Stimulated activated CD4-positive, alpha-beta T cell treated with anti-CD3 and anti-CD28 coated beads, Interleukin-2, amount 100 ng/mL, for 48 hours (primary cell): ENCODE results near the gene ARL10.

Experiments used
- DNase-seq, 2 donors: peaks; one replicate each; pipeline ENCODE4 v3.0.0-alpha.2; 2020

Gene ARL10

GRCh38 chr5:176362233-176362490 lies 3.1 kb upstream of the ARL10 start:
- DNase-seq = no peak

GRCh38 chr5:176364765-176365350 lies 429 bp upstream of the ARL10 start:
- no peak for DNase-seq

DNA sequence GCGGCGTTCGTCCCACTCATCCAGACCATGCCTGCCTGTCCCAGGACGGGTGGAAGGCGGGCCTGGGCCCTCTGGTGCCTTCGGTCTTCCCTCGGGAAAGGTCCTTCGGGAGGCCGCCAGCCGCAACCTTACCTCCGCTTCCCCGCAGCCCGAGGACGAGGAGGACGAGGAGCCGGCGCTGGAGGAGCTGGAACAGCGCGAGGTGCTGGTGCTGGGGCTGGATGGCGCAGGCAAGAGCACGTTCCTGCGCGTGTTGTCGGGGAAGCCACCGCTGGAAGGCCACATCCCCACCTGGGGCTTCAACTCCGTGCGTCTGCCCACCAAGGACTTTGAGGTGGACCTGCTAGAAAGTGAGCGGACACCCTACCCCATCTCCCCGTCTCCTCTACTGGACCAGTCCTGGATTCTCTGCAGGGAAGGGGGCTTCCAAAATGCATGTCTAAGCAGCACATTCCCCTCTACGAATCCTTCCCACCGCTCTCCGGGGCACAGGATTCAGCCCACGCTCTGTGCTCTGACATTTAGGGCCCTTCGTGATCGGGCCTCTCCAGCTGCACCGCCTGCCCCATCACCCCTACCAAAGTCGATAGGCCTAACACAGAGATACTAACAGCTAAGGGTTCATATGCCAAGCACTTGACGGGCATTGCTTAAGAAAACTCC lies 1.1 kb downstream of the ARL10 start:
- no peak for DNase-seq

GRCh38 chr5:176368726-176369125 lies 3.4 kb downstream of the ARL10 start:
- DNase-seq = no peak

GRCh38 chr5:176369934-176370711 lies 4.8 kb downstream of the ARL10 start:
- DNase-seq = no peak

DNA sequence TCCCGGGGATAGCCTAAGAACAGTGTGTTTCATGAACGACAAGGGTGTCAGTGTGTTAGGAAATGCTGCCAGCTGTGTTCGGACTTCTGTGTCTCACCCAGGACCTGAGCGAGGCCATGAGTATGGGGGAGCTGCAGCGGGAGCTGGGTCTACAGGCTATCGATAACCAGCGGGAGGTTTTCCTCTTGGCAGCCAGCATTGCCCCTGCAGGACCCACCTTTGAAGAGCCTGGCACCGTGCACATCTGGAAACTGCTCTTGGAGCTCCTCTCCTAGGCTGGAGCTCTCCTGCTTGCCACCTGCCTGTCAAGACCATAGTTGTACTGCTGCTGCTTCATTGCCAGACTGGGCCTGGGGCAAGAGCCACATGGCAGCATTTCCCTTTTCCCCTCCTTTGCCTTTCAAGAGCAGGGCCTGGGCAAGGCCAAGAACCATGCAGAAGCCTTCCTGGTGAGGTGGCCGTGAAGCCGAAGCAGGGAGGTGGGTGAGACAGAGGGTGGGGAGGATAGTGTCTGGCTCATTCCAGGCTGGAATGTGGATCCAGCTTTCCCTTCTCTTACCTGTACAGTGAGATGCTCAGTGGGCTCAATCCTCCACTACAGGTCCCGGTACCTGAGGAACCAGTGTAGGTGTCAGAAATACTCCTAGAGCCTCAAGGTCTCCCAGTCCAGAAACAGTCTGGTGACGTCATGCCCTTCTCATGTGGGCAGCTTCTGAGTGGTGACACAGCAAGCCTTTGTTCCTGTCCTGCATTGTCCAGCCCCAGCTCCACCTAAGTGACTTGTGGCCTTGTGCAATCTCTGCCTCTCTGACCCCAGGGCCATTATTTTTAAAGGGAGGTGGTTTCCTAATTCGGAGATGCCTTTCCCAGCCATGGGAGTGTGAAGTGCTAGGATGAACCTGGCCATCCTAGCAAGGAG lies 6.6 kb downstream of the ARL10 start:
- no peak for DNase-seq

DNA sequence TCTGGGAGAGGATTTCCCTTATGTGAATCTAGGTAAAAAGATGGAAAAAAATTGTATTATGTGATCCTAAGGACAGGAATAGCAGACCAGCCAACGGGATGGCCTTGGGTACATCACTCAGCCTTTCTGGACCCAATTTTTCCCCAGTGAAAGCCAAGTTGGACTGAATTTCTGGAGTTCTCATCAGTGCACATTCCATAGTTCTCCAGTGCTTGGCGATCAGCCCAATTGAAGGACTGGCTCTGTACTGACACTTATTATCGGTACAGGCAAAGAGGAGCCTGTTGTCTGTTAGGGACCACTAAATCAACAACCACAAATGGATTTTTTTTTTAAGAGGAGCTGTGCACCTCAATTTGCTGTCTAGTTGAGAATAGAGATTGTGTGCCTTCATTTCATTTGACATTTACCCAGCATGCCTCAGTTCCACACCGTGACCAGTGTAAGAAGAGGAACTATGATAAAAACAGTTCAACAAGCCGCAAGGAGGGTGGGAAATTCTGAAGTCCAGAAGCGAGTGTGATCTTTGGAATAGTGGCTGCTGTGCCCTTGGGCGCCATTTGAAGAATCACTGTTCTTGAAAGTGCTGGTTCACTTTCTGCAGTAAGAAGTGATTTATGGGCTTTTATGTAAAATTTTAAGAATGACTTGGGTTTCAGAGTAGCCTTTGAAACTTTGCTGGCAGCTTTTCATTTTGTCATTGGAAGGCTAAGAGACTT lies 8.0 kb downstream of the ARL10 start:
- no peak for DNase-seq

DNA sequence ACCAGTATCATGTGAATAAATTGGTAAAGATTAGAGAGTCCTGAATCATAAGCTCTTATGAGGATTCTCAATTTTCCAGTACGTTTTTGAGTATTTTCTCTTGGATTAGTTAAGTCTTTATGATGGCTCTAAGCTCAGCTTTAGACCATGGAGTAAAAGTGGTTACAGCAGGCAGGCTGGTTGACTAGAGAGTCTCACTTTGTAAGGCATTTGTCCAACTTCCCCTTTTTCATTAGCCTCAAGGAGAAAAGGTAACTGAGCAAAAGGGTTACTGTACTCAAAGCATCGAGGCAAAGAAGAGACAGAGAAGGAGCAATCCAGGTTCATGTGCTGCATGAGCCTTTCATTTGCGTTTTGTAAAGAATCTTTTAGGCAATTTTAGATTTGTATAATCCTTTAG lies 14.6 kb downstream of the ARL10 start:
- no peak for DNase-seq

DNA sequence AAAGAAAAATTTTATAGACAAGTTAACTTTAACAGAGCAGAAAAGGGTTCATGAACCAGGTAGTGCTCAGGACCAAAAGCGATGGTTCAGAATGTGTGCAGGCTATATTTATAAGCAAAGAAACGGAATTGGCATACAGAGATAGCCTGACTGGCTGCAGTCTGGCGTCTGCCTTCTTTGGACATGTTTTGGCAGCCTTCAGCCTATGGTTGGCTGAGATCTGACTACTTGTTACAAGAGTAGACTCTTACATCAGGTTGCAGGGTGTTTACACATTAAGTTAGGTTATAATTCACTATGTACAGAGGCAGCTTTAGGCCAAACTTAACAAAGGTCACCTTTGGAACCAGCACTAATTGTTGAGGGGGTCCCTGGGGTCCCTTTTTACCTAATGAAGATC lies 16.1 kb downstream of the ARL10 start:
- DNase-seq = no peak

- DNase-seq = no peak
Observed at GRCh38 chr5:176381979-176382378, 16.7 kb downstream of the ARL10 start.

DNA sequence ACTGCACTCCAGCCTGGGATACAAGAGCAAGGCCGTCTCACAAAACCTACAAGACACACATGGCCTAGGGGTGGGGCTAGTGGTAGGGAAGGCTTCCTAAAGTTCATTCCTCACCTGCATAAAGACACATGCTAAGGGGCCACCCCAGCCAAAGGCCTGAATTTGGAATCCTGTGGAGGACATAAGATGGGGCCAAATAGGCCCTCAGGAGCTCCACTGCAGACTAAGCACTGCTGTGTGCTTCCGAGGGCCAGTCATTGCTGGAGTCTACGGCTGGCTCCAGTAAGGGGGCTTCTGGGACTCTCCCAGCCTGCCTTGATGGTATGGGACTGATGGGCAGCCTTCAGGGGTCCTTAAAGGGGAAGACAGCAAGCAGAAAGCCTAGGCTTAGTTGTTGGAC lies 17.4 kb downstream of the ARL10 start:
- DNase-seq = no peak

- DNase-seq = no peak
Observed at GRCh38 chr5:176383248-176383905, 18.1 kb downstream of the ARL10 start.

- no peak for DNase-seq
Observed at GRCh38 chr5:176383961-176384360, 18.7 kb downstream of the ARL10 start.

DNA sequence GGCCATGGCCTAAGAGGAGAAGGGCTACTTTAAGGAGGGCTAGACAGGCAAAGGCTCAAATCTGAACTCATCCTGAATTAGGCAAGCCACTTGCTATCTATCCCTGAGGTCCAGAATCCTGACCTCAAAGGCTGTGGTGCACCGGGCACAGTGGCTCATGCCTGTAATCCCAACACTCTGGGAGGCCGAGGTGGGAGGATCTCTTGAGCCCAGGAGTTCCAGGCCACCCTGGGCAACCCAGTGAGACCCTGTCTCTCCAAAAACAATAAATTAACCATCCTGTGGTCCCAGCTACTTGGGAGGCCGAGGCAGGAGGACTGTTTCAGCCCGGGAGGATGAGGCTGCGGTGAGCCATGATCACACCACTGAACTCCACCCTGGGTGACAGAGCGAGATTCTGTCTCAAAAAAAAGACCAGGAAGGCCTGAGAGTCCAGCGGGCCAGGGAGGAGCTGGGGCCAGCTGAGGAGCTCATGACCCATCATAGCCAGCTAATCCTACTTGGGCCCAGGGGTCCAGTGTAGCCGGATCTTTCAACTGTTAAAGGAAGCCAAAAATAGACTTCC lies 19.2 kb downstream of the ARL10 start:
- DNase-seq = no peak

DNA sequence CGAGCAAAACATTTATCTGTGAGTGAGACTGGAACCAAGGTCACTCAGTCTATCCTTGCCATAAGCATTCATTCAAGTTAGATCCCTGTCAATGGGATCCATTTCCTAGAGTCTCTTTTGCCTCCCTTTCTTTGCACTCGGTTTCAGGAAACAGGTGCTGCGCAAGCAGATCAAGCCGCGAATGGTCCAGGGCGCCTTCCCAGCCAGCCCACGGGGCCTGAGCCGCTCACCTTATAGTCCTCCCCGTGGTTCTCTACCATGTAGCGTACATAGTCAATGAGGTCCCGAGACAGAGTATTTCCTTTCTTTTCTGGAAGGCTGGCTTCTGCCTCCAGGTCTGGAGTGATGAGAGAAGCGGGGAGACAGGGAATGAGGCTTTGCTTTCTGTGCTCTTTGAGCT lies 19.7 kb downstream of the ARL10 start:
- DNase-seq = no peak

DNA sequence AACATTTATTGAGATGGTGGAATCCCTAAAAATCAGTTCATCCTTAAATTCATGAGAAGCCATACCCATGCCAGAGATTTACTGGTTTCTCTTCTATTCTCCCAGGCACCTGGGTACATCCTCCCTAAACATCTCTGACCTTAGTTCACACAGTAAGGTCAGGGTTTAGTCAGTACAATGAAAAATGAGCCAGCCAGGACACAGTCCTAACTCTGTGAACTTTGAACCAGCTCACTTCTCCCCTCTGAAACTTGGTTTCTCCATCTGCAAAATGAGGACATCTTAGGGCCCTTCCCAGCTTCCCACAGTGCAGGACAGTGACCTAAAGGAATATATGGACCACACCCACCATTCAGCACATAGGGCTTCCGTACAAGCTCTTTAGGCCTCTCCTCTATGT lies 21.2 kb downstream of the ARL10 start:
- DNase-seq = no peak

DNA sequence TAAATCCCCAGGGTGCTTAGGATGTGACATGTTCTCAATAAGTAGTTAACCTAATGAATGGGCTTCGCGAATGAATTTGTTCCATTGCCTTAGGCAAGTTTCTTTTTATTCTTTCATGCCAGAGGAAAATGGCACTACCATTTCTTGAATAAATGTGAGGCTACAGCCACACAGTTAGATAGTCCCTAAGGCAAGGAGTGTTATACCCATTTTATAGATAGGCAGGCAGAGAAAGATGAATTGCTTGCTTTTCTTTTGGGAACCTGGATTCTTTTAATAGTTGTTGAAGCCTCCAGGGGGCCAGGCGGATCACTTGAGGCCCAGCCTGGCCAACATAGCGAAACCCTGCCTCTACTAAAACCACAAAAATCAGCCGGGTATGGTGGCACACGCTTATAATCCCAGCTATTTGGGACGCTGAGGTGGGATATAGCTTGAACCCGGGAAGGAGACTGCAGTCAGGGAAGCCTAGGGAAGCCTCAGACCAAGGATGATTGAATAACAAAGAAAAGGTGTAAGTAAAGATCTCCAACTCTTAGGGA lies 22.2 kb downstream of the ARL10 start:
- DNase-seq = no peak

DNA sequence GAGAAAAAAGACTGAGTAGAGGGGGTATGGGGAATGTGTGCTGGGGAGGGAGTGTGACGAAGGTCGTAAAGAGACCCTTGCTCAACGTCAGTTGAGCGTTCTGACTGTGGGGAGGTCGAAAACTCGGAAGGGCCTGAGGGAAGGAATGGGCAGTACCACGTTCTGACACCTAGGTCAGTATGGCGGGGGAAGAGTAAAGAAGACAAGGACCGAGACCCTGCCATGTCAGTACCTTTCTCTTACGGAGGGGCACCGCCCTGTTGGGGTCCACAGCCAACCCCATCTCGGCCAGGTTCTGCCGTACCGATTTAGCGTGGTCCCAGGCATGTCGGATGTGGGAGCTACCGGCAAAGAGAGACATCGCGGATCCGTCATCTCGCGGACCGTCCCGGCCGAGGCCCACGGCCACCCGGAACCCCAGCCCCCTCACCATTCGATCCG lies 22.7 kb downstream of the ARL10 start:
- no peak for DNase-seq

GRCh38 chr5:176388444-176389134 lies 23.3 kb downstream of the ARL10 start, which contains the start of the genes HIGD2A and NOP16:
TSS of gene HIGD2A (plus strand) at chr5:176388751. CDS start at chr5:176388820, 69 bp downstream.
TSS of gene NOP16 (minus strand) at chr5:176388598. CDS start at chr5:176388539, 59 bp downstream.
- DNase-seq = peak; percentile 97 to 98
